ENCODE data around the gene NEURL4. TPM values are rescaled to one million over a fixed set of nuclear protein-coding genes. Genes with fewer than 3 reads are reported as not detected.
"Not testable (repeated sequence)": the region's sequence is repeated elsewhere in the genome, so short reads cannot be mapped to it uniquely, and the experiment has no call there.

NEURL4 gene
- total RNA-seq, 1 donor from 2014 or later, result 35.6 TPM

DNA sequence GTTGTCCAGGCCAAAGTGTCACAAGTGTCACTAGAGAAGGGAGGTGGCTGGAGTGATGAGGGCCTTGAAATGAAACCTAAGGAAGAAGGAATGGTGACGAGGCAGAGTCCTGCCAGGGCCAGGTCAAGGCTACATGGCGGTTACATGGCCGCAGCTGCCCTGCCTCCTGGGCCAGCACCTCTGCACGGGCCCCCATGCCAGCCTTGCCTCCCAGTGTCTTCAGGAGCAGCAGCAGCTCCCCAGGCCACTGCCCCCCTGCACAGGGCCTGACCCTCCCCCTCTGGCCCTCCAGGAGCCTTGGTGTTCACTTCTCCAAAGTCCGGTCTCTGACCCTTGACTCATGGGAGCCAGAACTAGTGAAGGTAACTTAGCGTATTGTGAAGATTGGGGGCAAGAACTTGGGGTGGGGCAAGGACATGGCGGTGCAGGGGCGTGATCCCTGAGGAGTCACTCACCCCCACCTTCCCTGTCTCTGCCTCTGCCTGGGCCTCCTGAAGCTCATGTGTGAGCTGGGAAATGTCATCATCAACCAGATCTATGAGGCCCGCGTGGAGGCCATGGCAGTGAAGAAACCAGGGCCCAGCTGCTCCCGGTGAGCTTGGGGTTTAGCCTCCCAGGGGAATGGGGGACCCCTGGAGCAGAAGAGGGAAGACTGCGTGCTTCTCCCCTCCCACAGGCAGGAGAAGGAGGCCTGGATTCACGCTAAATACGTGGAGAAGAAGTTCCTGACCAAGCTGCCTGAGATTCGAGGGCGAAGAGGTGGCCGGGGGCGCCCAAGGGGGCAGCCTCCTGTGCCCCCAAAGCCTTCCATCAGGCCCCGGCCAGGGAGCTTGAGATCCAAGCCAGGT is 18.7 kb upstream of the NEURL4 start:
- peak; percentile 69 for DNase-seq (ENCODE audit: low spot score)

- no peak for DNase-seq (ENCODE audit: low spot score)
Measured at GRCh38 chr17:7346761-7347614, 17.9 kb upstream of the NEURL4 start.

GRCh38 chr17:7343250-7343649 is 14.1 kb upstream of the NEURL4 start:
- no peak for DNase-seq (ENCODE audit: low spot score)

GRCh38 chr17:7341842-7342241 is 12.7 kb upstream of the NEURL4 start:
- no peak for DNase-seq (ENCODE audit: low spot score)

GRCh38 chr17:7340179-7340578 is 11.0 kb upstream of the NEURL4 start:
- no peak for DNase-seq (ENCODE audit: low spot score)

- DNase-seq (ENCODE audit: low spot score), result not testable (repeated sequence)
Measured at GRCh38 chr17:7337600-7337999, 8.5 kb upstream of the NEURL4 start.

- DNase-seq (ENCODE audit: low spot score), result no peak
Measured at GRCh38 chr17:7336240-7337175, 7.4 kb upstream of the NEURL4 start, which contains the start of gene ACAP1. TSS of gene ACAP1 (plus strand) at chr17:7336529. CDS start at chr17:7336735, 206 bp downstream.

GRCh38 chr17:7335765-7336164 is 6.6 kb upstream of the NEURL4 start:
- DNase-seq (ENCODE audit: low spot score), result not testable (repeated sequence)

- DNase-seq (ENCODE audit: low spot score), result no peak
Measured at GRCh38 chr17:7334938-7335538, 5.9 kb upstream of the NEURL4 start.

DNA sequence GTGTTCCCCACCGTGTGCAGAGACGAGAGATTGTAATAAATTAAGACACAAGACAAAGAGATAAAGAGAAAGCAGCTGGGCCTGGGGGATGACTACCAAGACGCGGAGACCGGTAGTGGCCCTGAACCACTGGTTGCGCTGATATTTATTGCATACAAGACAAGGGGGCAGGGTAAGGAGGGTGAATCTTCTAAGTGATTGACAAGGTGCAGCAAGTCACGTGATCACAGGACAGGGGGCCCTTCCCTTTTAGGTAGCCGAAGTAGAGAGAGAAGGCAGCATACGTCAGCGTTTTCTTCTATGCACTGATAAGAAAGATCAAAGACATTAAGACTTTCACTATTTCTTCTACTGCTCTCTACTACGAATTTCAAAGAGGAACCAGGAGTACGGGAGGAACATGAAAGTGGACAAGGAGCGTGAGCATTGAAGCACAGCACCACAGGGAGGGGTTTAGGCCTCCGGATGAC is 3.5 kb upstream of the NEURL4 start:
- DNase-seq (ENCODE audit: low spot score), result peak; percentile 43

GRCh38 chr17:7332111-7332510 is 3.0 kb upstream of the NEURL4 start:
- no peak for DNase-seq (ENCODE audit: low spot score)

- no peak for DNase-seq (ENCODE audit: low spot score)
Measured at GRCh38 chr17:7330638-7331015, 1.5 kb upstream of the NEURL4 start.

GRCh38 chr17:7329997-7330637 is 982 bp upstream of the NEURL4 start:
- peak; percentile 93 for DNase-seq (ENCODE audit: low spot score)

DNA sequence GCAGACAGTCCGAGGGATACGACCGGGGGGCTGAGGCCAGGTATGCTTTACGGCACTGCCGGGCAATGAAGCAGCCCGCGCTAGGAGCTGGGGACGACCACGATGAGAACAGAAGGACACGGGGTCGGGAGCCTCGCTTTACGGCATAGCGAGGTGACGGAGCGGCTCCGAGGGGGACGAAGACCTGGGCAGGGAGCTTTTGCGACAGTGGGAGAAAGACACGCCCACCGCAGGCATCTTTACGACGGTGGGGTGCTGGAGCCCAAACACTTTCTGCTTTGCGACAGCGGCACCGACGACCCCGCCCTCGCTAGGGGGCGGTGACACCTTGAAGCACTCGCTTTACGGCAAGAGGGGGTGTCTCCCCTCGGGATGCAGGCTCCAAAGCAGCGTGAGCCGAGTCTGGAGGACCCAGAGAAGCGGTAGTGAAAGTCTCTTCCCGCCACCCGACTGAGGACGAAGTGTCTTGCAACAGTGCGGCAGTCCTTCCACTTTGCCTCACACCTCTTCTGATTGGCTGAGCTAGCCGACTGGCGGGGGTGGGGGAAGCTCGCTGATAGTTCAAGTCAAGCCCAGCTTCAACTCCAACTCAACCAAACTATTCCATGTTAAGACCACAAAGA is 350 bp upstream of the NEURL4 start:
- DNase-seq (ENCODE audit: low spot score), result peak; percentile 100

DNA sequence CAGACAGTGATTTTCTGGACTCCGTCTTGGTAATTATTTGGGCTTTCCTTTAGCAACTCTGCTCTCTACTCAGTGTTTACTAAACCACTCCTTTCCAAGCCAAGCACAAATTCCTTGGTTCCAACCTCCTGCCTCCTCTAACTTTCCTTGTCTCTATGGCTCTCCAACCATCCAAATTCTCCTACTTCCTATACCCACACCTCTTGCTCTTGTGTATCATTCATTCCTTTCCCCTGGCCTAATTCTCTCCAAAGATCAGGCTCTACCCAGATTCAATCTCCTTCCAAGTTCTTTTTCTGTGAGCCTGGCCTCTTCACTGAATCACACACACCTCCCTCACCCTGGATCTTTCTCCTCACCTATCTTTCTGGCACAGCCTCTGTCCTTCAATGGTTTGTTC is 1.1 kb downstream of the NEURL4 start:
- no peak for DNase-seq (ENCODE audit: low spot score)

DNA sequence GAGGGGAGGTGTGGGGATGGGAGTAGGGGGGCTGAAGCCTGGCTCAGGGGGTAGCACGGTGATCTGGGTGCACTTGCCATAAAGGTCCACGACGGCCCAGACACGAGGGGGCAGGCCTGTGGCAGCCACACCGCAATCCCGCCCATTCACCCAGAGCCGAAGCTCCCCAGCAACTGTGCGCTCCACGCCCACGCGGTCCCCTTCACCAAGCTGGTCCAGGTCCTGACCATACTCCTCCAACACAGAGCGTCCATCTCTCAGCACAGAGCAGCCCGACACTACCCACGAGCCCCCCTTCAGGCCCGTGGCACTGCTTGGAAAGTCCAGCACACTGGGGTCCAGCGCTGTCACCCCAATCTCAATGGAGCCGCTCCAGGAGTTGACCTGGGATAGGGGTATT is 1.6 kb downstream of the NEURL4 start:
- DNase-seq (ENCODE audit: low spot score), result no peak

GRCh38 chr17:7327056-7327455 is 2.1 kb downstream of the NEURL4 start:
- no peak for DNase-seq (ENCODE audit: low spot score)

GRCh38 chr17:7326186-7326585 is 2.9 kb downstream of the NEURL4 start:
- no peak for DNase-seq (ENCODE audit: low spot score)

DNA sequence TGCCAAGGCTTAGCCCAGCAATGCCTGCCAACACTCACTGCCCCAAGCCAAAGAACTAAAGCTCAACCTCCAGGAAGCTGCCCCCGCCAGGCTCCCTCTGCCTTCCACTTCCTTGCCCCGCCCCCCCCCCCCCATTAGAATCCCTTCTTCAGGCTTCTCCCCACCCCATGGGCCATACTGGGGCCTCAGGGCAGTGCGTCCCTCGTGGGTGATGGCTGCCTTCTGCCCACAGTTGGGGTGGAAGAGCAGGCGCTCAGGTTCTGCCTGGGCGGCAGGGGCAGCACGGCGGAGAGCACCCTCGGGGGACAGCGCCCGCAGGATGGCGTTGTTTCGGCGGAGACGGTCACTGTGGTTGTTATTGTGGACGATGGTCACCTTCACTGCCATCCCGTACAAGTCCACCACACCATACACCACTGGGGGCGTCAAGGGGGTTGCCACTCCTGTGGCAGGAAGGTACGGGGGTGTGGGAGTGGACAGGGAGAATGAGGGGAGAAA is 4.1 kb downstream of the NEURL4 start:
- no peak for DNase-seq (ENCODE audit: low spot score)

DNA sequence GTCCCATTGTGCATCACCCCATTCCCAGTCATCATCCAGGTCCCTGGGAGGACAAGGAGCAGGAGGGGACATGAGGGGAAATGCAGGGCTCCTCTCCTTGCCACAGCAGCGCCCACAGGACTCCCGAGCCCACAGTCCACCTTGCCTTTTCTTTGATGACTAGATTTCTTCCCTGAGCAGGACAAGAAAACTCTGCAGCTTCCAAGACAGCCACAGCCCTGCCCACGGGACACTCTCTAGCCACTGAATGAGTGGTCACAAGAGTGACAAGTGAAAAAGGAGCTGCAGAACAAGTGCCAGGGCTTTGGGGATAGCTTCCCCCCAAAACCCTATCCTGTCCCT is 4.7 kb downstream of the NEURL4 start:
- DNase-seq (ENCODE audit: low spot score), result no peak

Data from umbilical cord (tissue), 2 donors.